GM18909 (cell line): Measurements from ENCODE around the gene IRF2BP2.
"Not testable (repeated sequence)": the region's sequence is repeated elsewhere in the genome, so short reads cannot be mapped to it uniquely, and the experiment has no call there.

Source experiments
- ATAC-seq: cut with Tn5 transposase; IDR thresholded peaks from one replicate; pipeline ENCODE4 v1.9.1; 2021; ENCODE audit warnings: mild to moderate bottlenecking; ENCODE audit not compliant: unreplicated experiment, poor library complexity

IRF2BP2 gene

DNA sequence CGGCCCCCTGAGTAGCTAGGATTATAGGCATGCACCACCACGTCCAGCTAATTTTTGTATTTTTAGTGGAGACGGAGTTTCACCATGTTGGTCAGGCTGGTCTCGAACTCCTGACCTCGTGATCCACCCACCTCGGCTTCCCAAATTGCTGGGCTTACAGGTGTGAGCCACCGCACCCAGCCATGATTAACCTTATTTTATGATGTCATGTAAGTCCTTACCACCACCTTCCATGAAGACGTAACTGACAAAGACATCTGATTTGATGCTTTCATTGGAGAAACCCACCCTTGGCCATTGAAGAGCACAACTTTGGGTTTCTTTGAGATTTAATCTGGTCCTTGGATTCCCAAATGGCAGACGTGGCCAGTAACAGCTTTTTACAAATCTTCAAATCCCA is 24.9 kb upstream of the IRF2BP2 start:
- ATAC-seq: not testable (repeated sequence)

DNA sequence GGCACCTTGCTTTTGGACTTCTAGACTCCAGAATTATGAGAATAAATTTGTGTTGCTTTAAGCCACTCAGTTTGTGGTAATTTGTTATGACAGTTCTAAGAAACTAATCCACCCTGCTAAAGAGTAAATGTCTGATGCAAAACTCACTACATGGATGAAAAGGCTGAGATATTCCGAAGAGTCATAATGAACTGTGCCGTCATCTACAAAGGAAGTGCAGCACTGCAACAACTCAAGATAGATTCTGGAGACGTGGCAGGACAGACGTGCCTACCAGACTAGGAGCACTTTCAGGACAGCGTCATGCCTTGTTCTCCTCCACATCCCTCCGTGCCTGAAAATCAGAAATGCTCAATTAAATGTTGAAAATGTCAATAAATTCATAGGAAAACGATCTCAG is 24.4 kb upstream of the IRF2BP2 start:
- ATAC-seq: no peak

DNA sequence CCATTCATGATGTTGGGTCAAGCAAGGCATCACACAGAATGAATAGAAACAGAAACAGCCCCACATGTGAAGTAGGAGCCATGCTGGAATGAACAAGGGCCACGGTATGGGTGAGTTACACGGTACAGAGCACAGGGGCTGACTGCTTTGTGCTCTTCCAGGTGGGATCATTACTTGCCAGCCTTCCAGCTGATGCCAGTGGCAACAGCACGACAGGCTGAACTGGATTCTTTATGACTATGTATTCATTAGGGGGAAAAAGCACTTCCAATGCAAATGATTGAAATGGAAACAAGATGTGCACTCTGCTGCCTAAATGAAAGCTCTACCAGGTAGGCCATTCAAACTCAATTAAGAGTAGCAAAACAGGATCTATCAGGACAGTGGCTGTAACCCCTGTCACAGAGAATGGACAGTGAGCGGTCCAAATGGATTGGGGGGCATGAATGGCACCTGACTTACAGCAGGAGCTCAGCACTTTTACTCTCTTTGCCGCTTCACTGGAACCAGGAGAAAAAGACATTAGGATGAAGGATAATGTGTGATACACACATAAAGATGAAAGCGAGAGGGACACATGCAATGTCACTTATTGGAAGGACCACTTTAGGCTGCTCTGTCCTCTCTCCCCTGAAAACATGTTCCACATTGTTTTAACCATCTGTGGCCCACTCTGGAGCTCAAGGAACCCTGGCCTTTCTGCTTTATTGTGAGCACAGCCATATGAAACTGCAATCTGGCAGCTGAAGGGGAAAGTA is 23.4 kb upstream of the IRF2BP2 start:
- ATAC-seq: no peak

DNA sequence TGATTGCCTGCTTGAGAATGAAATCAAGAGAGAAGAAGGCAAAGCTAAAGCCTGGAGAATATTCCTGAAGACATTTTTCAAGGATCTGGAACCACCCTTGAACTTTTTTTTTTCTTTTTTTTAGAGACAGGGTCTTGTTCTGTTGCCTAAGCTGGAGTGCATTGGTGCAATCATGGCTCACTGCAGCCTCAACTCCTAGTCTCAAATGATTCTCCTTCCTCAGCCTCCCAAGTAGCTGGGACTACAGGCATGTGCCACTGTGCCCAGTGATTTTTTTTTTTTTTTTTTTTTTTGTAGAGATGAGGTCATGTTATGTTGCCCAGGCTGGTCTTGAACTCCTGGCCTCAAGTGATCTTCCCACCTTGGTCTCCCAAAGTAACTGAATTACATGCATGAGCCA is 22.2 kb upstream of the IRF2BP2 start:
- no peak for ATAC-seq

DNA sequence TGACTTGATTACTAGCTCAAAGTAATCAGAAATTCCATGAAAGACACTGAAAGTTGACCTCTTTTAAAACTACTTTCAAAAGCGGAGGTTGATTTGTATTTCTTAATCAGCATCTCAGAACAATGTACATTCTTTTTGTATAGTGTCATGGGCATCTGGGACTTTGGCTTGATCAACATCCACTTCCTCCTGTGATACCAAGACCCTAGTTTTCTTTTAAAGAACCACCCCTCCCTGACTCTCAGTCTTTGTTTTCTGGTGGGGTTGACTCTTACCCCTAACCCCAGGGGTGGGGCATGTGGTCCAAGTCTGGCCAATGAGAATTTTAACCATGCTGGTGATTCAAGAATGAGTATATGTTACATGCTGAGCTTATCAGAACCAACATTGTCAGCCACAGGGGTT is 21.7 kb upstream of the IRF2BP2 start:
- no peak for ATAC-seq

DNA sequence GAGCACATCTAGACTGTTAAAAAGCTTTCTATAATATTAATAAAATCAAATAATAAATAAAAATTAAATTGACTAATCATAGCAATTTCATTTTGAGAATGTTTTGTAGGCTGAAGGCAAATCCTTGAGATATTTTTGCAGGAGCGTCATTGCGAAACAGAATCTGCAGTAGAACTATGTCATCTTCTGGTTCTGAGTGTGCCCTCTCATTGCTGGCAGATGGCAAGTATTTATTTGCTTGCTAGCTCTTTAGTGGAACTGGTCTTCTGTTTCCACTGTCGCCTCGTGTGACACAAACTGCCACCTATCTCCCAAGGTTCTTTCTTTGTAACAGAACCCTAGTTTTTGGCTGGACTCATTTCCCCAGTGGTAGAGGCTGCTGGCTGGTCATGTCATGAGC is 19.0 kb upstream of the IRF2BP2 start:
- ATAC-seq: no peak

DNA sequence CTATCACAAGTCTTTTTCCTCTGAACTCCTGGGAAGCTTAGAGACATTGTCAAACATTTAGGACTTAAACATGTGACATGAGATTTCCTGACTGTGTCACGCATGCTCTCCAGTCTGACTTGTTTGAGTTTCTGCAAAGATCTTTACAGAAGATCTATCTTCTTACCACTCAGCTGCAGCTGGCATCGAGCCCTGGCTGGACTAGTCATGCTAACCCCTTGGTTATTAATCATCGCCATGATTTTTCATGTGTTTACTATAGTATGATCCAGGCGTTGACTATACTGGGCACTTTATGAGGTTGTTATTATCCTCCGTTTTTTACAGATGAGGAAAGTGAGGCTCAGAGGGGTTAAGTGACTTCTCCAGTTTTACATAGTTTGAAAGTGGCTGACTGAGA is 18.1 kb upstream of the IRF2BP2 start:
- ATAC-seq: no peak

DNA sequence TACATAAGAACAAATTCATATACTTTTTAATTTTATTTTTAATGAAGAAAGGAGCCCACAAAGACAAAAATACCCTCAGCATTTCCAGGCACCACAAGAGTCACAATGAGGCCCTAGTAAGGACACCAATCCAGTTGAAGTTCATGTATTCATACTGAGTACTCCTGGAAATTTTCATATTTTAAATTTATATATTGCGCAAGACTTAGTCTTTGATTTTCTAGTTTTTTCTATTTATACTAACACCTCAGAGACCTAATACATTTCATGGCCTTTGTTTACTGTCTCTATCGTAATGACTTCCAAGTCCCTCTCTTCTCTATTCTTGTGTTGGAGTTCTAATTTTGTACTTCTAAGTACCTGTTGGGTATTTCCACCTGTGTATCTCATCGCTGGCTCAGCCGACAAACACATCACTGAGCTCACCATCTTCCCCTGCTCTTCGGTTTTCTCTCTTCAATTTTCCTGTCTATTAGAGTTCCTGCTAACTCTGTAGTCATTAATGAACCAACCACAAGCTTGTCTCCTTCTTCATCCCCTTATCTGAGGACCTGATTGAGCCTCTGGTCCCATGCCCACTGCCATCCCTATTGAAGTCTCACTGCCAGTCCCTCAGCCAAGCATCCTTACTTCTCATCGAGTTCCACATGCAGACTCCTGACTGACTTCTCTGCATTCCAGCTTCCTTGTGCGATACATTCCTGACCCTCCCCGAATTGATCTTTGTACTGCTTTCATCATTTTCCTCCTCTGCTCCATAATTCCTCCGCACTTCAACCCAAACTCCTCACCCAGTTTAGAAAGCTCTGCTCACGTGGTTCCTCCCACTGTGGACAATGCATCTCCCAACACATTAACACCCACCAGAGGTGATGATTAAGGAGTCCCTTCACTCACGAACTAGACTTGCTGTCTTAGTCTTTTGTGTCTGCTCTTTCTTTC is 17.3 kb upstream of the IRF2BP2 start:
- no peak for ATAC-seq

DNA sequence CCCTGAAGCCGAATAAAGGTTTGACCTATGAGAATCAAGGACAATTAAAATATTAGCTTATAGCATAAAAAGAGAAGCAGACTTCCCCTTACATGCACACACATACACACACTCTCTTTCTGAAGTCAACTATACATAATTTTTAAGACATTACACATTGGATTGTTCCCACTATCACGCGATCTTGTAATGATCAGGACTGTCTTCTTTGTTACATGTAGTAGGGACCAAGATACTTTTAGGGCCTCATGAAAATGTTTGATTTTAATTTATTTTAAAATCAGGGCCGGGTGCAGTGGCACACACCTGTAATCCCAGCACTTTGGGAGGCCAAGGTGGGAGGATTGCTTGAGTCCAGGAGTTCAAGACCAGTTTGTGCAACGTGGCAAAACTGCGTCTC is 16.4 kb upstream of the IRF2BP2 start:
- ATAC-seq: no peak

DNA sequence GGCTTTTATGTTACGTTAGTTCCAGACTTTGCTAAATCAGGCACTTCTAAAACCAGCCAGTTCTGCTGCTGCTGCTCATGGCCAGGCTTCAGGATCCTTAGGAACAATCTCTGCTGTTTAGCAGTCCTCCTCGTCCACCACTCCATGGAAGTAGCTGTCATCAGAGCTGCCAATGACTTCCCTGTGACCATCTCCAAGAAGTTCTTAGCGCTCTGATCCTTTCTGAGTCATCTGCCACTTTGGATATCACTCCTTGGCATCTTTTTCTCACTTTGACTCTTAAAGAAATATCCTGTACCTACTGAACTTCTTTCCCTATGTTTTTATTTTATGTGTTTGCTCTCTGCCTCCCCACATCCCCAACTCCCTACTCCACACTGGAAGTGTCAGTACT is 14.7 kb upstream of the IRF2BP2 start:
- no peak for ATAC-seq

DNA sequence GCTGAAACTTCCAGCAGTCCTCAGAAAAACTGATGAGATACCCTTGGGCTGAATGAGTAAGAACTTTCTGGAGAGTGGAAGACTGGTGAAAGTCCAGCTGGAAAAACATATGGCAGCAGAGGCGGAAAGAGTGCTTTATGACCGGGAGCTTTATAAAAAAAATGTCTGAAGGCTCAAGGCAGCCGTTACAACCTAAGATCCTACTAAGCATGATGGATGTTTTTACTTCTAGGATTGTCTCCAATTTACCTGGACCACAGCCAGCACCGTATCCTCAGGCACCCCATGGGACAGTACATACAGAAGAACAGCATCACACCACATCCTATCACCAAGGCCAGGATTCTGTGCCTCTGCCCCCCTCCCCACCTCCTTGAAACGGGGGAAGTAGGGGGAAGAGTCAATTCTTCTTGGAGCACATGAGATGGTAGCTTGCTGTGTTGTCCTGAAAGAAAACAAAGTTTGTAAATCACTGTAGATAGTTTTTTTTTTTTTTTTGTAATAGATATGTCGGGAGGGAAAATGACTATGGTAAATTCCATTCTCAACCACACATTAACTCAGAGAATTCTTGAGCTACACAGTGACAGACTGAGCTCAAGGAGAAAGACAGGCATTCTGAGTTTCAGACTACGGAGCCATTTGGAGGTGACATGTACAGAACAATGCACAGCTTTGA is 11.8 kb upstream of the IRF2BP2 start:
- no peak for ATAC-seq

DNA sequence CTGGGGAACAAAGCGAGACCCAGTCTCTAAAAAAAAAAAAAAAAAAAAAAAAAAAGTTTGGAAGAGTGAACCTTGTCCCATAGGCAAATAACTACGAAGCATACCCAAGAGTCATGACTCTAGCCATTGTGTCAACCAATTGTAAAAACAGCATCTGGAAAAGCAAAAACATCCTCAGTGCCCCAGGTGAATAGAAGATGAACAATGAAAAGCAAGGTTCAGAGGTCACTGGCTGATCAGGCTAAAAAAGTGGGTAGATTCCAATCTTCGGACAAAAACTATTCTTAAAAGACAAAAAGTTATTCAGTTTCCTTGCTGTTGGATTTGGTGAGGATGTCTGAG is 11.1 kb upstream of the IRF2BP2 start:
- no peak for ATAC-seq

DNA sequence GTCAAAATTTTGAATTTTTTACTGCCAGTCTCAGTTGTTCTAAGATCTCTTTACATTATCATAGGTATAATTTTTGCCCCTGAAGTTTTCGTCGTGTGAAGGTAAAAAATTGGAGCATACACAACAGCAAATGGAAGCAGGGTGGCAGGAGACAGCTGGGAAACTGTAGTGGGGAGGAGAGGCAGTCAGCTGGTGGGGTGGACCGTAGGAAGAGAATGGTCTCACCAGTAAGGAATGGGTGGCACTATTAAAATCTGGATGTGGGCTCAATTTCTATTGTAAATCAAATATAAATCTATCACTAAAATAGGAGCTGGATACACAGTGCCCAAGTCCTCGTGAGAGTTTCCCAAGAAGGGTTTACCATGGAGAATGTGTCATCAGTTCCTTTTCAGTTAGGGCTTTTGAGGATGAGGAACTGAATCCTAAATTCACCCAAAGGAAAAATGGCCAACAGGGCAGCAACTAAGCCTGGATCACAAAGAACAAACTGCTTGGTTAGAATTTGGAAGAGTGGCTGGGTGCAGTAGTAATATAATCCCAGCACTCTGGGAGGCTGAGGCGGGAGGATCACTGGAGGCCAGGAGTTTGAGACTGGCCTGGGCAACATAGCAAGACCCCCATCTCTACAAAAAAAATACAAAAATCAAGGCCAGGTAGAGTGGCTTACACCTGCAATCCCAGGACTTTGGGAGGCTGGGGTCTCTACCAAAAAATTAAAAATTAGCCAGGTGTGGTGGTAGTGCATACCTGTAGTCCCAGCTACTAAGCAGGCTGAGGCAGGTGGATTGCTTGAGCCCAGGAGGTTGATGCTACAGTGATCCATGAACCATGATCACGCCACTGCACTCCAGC is 10.5 kb upstream of the IRF2BP2 start:
- ATAC-seq: no peak

DNA sequence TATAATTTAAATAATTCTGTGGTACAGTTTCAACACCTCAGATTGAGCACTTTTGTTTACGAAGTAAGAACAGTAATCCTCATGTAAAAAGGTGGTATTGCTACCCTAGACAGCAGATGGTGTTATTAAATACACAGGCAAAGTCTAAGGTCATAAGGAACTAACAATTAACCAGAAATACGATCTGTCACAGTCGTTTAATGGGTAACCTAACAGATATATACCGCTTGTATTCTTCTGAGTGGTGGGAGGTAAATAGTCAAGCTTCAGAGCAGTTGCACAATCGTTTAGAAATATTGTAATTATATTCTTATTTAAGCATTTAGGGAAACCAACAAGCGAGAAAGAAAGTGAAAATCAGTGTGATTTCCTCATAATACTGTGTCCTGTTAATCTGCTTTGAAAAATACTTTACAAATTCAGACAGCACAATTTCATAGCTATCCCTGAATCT is 9.8 kb upstream of the IRF2BP2 start:
- no peak for ATAC-seq

DNA sequence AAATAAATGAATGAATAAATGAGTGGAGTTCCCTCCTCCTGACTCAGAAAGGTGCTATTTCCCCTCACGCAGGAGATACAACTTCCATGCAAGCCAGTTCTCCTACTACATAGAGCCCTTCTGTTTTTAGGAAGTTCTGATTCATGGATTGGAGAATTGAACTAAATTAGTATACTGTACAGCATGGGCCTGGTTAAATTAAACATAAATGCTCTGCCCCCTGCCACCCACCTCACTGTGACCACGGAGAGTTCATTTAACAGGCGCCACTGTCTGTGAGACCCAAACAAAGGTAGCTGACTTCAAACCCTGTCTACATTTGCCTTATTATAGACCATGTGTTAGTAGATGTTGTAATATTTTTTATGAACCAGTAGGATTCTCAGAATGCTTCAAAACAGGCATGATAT is 9.1 kb upstream of the IRF2BP2 start:
- no peak for ATAC-seq

DNA sequence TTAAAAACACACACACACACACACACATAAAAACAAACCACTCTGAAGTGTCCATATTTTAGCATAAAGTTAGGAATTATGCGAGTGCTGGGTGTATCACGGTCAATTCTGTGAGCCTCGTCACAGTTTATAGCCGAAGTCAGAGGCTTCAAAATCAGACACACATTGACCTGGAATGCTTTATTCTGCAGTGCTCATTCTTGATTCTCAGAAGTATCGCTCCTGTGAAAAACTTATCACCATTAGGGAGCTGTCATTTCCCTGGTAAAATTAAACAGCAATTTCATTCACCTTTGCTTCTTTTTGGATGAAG is 8.7 kb upstream of the IRF2BP2 start:
- no peak for ATAC-seq

DNA sequence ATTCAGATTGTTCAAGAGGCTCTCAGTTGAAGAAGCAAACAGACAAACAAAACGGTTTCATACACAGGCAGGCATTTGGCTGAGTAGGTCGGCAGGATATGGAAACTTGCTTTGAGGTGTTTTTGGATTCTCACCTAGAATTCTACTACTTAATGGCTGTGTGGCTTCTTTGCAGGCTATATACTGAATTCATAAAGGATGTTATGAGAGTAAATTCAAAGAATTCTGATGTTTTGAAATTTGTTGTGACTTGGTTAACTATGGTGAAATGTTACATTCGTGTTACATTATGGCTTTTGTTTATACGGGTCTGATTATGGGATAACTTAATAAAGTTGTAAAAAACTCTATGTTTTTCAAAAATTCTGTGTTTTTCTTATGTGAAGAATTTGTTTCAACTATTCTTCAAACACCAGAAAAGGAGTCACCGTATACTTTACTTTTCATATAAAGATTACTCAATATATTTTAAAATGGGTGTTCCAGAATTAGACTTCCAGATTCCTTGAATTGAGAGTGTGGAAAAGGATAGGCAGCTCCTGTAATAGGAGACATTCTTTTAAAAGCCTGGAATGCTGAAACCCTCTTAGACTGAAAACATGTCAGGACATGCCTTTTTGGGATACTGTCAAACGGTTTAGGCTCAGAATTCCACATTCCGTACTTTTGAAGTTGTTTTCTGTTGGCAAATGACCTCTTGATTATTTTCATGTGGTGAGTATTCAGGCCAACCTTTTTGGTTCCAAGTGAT is 8.2 kb upstream of the IRF2BP2 start:
- ATAC-seq: no peak

DNA sequence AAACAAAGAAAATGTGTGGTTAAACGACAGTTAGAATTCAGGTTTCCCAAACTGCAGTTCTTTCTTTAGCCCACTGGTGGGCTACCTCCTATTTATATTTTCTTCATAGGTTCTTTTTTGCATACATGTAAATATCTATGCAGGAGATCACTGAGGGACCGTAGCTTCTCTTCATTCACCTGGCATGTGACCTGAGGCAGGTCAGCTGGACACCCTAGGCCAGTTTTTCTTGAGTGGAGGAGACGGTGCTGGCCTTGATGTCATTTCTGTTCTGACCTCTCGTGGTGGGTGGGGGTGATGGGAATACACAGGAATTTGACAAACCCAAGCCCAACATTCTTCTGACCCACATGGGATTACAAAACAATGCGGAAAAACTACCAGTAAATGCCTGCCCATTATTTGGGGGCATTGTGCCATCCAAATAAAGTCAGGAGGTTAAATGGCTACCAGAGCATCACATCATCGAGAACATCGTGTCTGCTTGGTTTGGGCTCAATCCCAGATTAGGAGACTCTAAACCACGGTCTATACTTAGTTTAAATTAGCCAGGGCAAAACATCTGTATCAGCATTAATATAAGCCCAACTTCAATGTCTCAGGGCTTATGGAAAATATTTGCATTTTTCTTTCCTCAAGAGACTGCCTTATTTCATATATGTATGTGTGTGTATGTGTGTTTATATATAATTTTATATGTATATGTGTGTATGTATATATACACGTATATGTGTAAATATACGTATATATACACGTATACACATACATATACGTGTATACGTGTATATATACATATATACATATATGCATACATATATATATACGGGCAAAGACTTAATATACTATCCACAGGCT is 7.4 kb upstream of the IRF2BP2 start:
- no peak for ATAC-seq

DNA sequence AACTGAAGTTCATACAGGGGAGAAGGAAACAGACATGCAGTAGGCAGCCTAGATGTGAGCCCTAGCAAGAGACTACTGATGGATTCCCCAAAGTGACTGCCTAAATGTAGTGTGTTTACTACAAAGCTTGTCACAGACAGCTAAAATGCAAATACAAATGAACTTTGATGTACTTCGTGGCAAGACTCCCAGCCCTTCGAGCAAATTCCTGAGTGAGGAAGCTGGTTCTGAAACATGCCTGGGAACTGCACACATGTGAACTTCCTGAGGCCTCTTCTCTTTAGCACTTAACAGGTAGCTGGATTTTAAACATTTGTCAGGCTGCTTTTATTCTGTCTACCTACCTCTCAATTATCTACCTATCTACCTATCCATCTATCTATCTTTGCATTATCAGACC is 6.7 kb upstream of the IRF2BP2 start:
- ATAC-seq: no peak
